Measurements from ENCODE around the gene IL25.

DNA sequence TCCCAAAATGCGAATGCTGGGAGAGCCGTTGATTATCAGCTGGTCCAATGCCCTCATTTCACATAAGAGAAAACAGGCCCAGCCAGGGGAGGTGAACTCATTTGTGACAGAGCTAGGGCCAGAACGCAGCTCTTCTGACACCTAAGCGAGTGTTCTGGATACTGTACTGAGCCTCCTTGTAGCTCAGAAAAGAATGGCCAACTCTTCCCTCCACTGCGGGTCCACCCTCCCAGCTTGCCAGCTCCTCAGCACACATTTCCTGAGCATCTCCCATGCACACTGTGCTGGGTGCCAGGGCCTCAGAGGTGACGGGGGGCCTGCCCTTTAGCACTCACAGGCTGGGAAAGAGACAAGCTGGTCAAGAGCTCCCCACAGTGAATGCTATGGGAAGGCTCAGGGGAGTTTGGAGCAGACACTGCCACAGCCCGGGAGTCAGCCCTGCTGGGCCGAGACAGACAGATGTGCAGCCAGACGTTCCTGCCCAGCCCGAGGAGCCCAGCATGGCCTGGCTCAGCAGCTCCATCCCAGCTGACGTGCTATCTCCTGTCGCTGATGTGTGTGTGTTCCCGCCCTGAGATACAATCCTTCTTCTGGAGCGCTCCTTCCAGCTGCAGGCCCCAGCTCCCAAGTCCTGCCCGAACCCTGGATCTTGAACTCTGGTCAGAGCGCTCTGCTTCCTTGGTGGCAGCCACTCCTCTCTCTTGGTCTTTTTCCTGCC, 7.7 kb downstream of the IL25 start:
- TF ChIP-seq EZH2 (IDR thresholded peaks at IDR 0.05; ENCODE audit: insufficient read depth, poor library complexity, severe bottlenecking) (no peak), EZH2phosphoT487 (IDR thresholded peaks at IDR 0.05; ENCODE audit: insufficient read depth, low read depth) (no peak)
